GM18508 (cell line): ENCODE data around the gene ALDH1A1.
"Not testable (repeated sequence)": the region's sequence is repeated elsewhere in the genome, so short reads cannot be mapped to it uniquely, and the experiment has no call there.

Experiments
- ATAC-seq: cut with Tn5 transposase; IDR thresholded peaks from one replicate; pipeline ENCODE4 v1.9.1; 2021; ENCODE audit warnings: moderate number of reproducible peaks; ENCODE audit not compliant: insufficient read depth, unreplicated experiment

ALDH1A1 gene

GRCh38 chr9:72946318-72946717, 6.5 kb downstream of the ALDH1A1 start:
- ATAC-seq = no peak

GRCh38 chr9:72945391-72945790, 7.5 kb downstream of the ALDH1A1 start:
- no peak for ATAC-seq

- no peak for ATAC-seq
These were observed 8.9 kb downstream of the ALDH1A1 start for GRCh38 chr9:72943844-72944462.

GRCh38 chr9:72942451-72942850, 10.4 kb downstream of the ALDH1A1 start:
- ATAC-seq = no peak

- ATAC-seq = not testable (repeated sequence)
These were observed 13.3 kb downstream of the ALDH1A1 start for GRCh38 chr9:72939581-72939980.

- ATAC-seq = no peak
These were observed 15.3 kb downstream of the ALDH1A1 start for GRCh38 chr9:72937545-72937944.

- ATAC-seq = no peak
These were observed 16.2 kb downstream of the ALDH1A1 start for GRCh38 chr9:72936679-72937078.

GRCh38 chr9:72936266-72936665, 16.6 kb downstream of the ALDH1A1 start:
- no peak for ATAC-seq

GRCh38 chr9:72935595-72935994, 17.3 kb downstream of the ALDH1A1 start:
- no peak for ATAC-seq

- ATAC-seq = no peak
These were observed 18.9 kb downstream of the ALDH1A1 start for GRCh38 chr9:72933730-72934665.

GRCh38 chr9:72932619-72933018, 20.2 kb downstream of the ALDH1A1 start:
- ATAC-seq = no peak

GRCh38 chr9:72931897-72932296, 21.0 kb downstream of the ALDH1A1 start:
- ATAC-seq = no peak

- no peak for ATAC-seq
These were observed 21.4 kb downstream of the ALDH1A1 start for GRCh38 chr9:72931437-72931836.

GRCh38 chr9:72930828-72931227, 22.0 kb downstream of the ALDH1A1 start:
- ATAC-seq = no peak

GRCh38 chr9:72929542-72929941, 23.3 kb downstream of the ALDH1A1 start:
- no peak for ATAC-seq

- no peak for ATAC-seq
These were observed 24.8 kb downstream of the ALDH1A1 start for GRCh38 chr9:72928042-72928507.

- ATAC-seq = no peak
These were observed 26.3 kb downstream of the ALDH1A1 start for GRCh38 chr9:72926506-72926905.

GRCh38 chr9:72925891-72926290, 27.0 kb downstream of the ALDH1A1 start:
- ATAC-seq = no peak

GRCh38 chr9:72925126-72925789, 27.6 kb downstream of the ALDH1A1 start:
- ATAC-seq = no peak

GRCh38 chr9:72924154-72924790, 28.6 kb downstream of the ALDH1A1 start:
- ATAC-seq = no peak
